H9 (cell line): ENCODE measurements around the gene ZBTB48. TPM values are rescaled to one million over a fixed set of nuclear protein-coding genes. Genes with fewer than 3 reads are reported as not detected.

Experiments
- DNase-seq: peaks from one replicate; pipeline ENCODE4 v3.0.0-alpha.2; 2017
- H2AFZ ChIP-seq: one replicate; pipeline ENCODE4 v1.6.1; 2013; ENCODE audit warnings: mild to moderate bottlenecking, low read length, control low read depth, moderate library complexity
- H2AK5ac ChIP-seq: 2 replicates; pipeline ENCODE4 v1.6.1; 2013; ENCODE audit warnings: low read length, control low read depth, mixed read lengths; ENCODE audit not compliant: insufficient read length
- H2BK120ac ChIP-seq: one replicate; pipeline ENCODE4 v1.6.1; 2013; ENCODE audit warnings: low read depth, mild to moderate bottlenecking, low read length, control low read depth, inconsistent platforms; ENCODE audit not compliant: poor library complexity, severe bottlenecking
- H2BK12ac ChIP-seq: 2 replicates; pipeline ENCODE4 v1.6.1; 2013; ENCODE audit warnings: low read length, control low read depth, mixed read lengths, low read depth; ENCODE audit not compliant: insufficient read length
- H2BK15ac ChIP-seq: 2 replicates; pipeline ENCODE4 v1.6.1; 2013; ENCODE audit warnings: low read depth, low read length, control low read depth
- H2BK20ac ChIP-seq: one replicate; pipeline ENCODE4 v1.6.1; 2013; ENCODE audit warnings: low read depth, mild to moderate bottlenecking, low read length, control low read depth, inconsistent platforms; ENCODE audit not compliant: poor library complexity, severe bottlenecking
- H2BK5ac ChIP-seq: 2 replicates; pipeline ENCODE4 v1.6.1; 2013; ENCODE audit warnings: low read length, control low read depth, mixed read lengths; ENCODE audit not compliant: insufficient read length
- H3K14ac ChIP-seq: 2 replicates; pipeline ENCODE4 v1.6.1; 2013; ENCODE audit warnings: low read length, control low read depth; ENCODE audit not compliant: insufficient read depth
- H3K18ac ChIP-seq: 2 replicates; pipeline ENCODE4 v1.6.1; 2013; ENCODE audit warnings: low read depth, mild to moderate bottlenecking, mixed read lengths, low read length, control low read depth; ENCODE audit not compliant: insufficient read length
- H3K23ac ChIP-seq: 2 replicates; pipeline ENCODE4 v1.6.1; 2013; ENCODE audit warnings: low read length, control low read depth, mixed read lengths, low read depth; ENCODE audit not compliant: insufficient read length
- H3K23me2 ChIP-seq: 2 replicates; pipeline ENCODE4 v1.6.1; 2013; ENCODE audit warnings: low read depth, mild to moderate bottlenecking, mixed read lengths, low read length, control low read depth; ENCODE audit not compliant: insufficient read length, poor library complexity, severe bottlenecking
- H3K27ac ChIP-seq: 2 replicates; pipeline ENCODE4 v1.5.1; 2013; ENCODE audit warnings: low read length, control low read depth, mixed read lengths, low read depth; ENCODE audit not compliant: insufficient read length
- H3K27me3 ChIP-seq: 2 replicates; pipeline ENCODE4 v1.6.1; 2013; ENCODE audit warnings: low read length, control low read depth, inconsistent platforms; ENCODE audit not compliant: insufficient read depth
- H3K4ac ChIP-seq: 2 replicates; pipeline ENCODE4 v1.6.1; 2013; ENCODE audit warnings: low read depth, mild to moderate bottlenecking, control low read depth, inconsistent platforms, low read length, moderate library complexity
- H3K4me1 ChIP-seq: 2 replicates; pipeline ENCODE4 v1.6.1; 2013; ENCODE audit warnings: low read length, control low read depth, inconsistent platforms; ENCODE audit not compliant: insufficient read depth
- H3K4me2 ChIP-seq: 2 replicates; pipeline ENCODE4 v1.6.1; 2013; ENCODE audit warnings: low read length, control low read depth, mixed read lengths; ENCODE audit not compliant: insufficient read length, insufficient read depth
- H3K56ac ChIP-seq: 2 replicates; pipeline ENCODE4 v1.6.1; 2013; ENCODE audit warnings: low read depth, mild to moderate bottlenecking, mixed read lengths, low read length, control low read depth; ENCODE audit not compliant: insufficient read length
- H3K79me1 ChIP-seq: 2 replicates; pipeline ENCODE4 v1.6.1; 2013; ENCODE audit warnings: low read depth, mild to moderate bottlenecking, moderate library complexity, low read length, control low read depth, inconsistent platforms; ENCODE audit not compliant: insufficient read depth, poor library complexity, severe bottlenecking
- H3K79me2 ChIP-seq: 2 replicates; pipeline ENCODE4 v1.6.1; 2013; ENCODE audit warnings: low read length, control low read depth, inconsistent platforms; ENCODE audit not compliant: insufficient read depth
- H3K9ac ChIP-seq: 2 replicates; pipeline ENCODE4 v1.6.1; 2013; ENCODE audit warnings: low read length, control low read depth, mixed read lengths; ENCODE audit not compliant: insufficient read length; ENCODE audit errors: extremely low read depth
- H3K9me3 ChIP-seq: one replicate; pipeline ENCODE4 v1.6.1; 2013; ENCODE audit warnings: low read depth, low read length, inconsistent platforms; ENCODE audit not compliant: control insufficient read depth
- H3T11ph ChIP-seq: one replicate; pipeline ENCODE4 v1.6.1; 2013; ENCODE audit warnings: mild to moderate bottlenecking, low read length, control low read depth, inconsistent platforms
- H4K20me1 ChIP-seq: one replicate; pipeline ENCODE4 v1.6.1; 2013; ENCODE audit not compliant: control insufficient read depth, insufficient read length, insufficient read depth
- H4K5ac ChIP-seq: 2 replicates; pipeline ENCODE4 v1.6.1; 2013; ENCODE audit warnings: low read depth, mild to moderate bottlenecking, mixed read lengths, low read length, control low read depth; ENCODE audit not compliant: insufficient read length
- H4K8ac ChIP-seq: replicated peaks from 2 replicates; pipeline ENCODE4 v1.6.1; 2013; ENCODE audit warnings: low read length, control low read depth, mixed read lengths, low read depth; ENCODE audit not compliant: insufficient read length
- H4K91ac ChIP-seq: 2 replicates; pipeline ENCODE4 v1.6.1; 2013; ENCODE audit warnings: low read depth, mild to moderate bottlenecking, moderate library complexity, mixed read lengths, low read length, control low read depth; ENCODE audit not compliant: insufficient read length
- H3K27ac Mint-ChIP-seq, 3 experiments: 2 replicates in 2 of 3; 3 replicates in 1 of 3; pipeline ENCODE4 v1.8.0; 2020 to 2021; ENCODE audit warnings: mixed read lengths in 3 of 3, mild to moderate bottlenecking in 1 of 3, moderate library complexity in 1 of 3
- H3K27me3 Mint-ChIP-seq: 2 replicates; pipeline ENCODE4 v1.8.0; 2021; ENCODE audit warnings: low read depth, mild to moderate bottlenecking, moderate library complexity, mixed read lengths
- H3K36me3 Mint-ChIP-seq, 3 experiments: 2 replicates in 2 of 3; 3 replicates in 1 of 3; pipeline ENCODE4 v1.8.0; 2020 to 2021; ENCODE audit warnings: low read depth in 3 of 3, mixed read lengths in 3 of 3; ENCODE audit not compliant: insufficient read depth in 1 of 3
- H3K4me1 Mint-ChIP-seq, 2 experiments: 2 replicates each; pipeline ENCODE4 v1.8.0; 2020; ENCODE audit warnings: mixed read lengths in 2 of 2
- H3K4me3 Mint-ChIP-seq, 2 experiments: 2 replicates in 1 of 2; 3 replicates in 1 of 2; pipeline ENCODE4 v1.8.0; 2020 to 2021; ENCODE audit warnings: mild to moderate bottlenecking in 2 of 2, mixed read lengths in 2 of 2, moderate library complexity in 1 of 2
- H3K9me3 Mint-ChIP-seq, 2 experiments: 2 replicates in 1 of 2; 3 replicates in 1 of 2; pipeline ENCODE4 v1.8.0; 2020; ENCODE audit warnings: mild to moderate bottlenecking in 2 of 2, mixed read lengths in 2 of 2, moderate library complexity in 1 of 2
- WGBS: extraction: QIAGEN DNeasy Blood & Tissue Kit; methylation state at CpG from one replicate; pipeline ENCODE4 v1.1.7; 2013; ENCODE audit warnings: missing lambda C conversion rate, low lambda C conversion rate, mixed read lengths; ENCODE audit not compliant: insufficient read length; ENCODE audit errors: extremely low coverage; 5-methylcytosine and 5-hydroxymethylcytosine counted together
- total RNA-seq: library from RNA; stranded (reverse); gene quantifications from 2 replicates; pipeline ENCODE4 v1.2.1, GENCODE V29; 2021
- TF ChIP-seq, protein P1 (sequence below): fragments of 200-600 bp; sonication (generic); conservative IDR thresholded peaks from 3 replicates; pipeline ENCODE4 v1.8.0; 2021; ENCODE audit warnings: antibody characterized with exemption, mild to moderate bottlenecking

Gene ZBTB48
- total RNA-seq, 1 experiment from 2014 or later = 33.2 TPM

DNA sequence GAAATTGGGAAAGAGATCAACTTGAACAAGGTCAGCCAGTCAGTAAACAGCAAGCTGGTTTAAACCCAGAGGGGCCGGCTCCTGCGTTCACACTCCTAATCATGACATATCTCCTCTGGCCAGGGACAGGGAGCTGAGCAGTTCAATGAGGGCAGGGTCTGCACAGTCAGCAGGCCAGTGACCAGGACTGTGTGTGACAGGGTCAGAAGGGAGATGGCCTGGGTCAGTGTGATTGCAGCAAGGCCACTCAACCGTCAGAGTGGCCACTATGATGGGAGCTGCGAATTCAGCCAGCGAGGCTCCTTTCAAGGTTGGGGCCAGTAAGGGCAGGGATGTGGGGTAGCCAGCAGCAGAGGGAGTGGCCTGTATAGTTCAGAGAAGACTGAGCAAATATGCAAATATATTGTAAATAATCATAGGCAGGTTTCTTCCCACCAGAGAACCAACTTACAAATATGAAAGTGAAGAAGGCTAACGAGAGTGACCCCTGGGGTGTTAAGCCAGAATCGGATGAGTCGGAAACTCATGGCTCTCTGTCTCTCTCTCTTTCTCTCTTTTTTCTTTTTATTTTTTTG, 45.5 kb upstream of the ZBTB48 start:
- Histone ChIP-seq H3K23ac (no peak overlapping the region), H2BK120ac (no peak overlapping the region), H3K14ac (no peak overlapping the region), H3K4me2 (no peak overlapping the region), H3K23me2 (no peaks in the 10 kb centered on the region), H3T11ph (no peak overlapping the region), H3K4ac (no peak overlapping the region), H3K18ac (no peak overlapping the region), H3K79me2 (no peaks in the 10 kb centered on the region), H3K4me1 (no peaks in the 10 kb centered on the region), H3K9ac (peak overlapping the region; percentile 42), H4K20me1 (no peaks in the 10 kb centered on the region), H4K91ac (no peak overlapping the region), H3K56ac (no peak overlapping the region), H2BK12ac (no peak overlapping the region), H3K27me3 (no peaks in the 10 kb centered on the region), H4K5ac (no peak overlapping the region), H2AK5ac (no peak overlapping the region), H3K27ac (no peak overlapping the region), H2BK20ac (no peak overlapping the region), H2BK5ac (no peak overlapping the region), H2BK15ac (no peak overlapping the region), H2AFZ (no peak overlapping the region), H3K9me3 (no peaks in the 10 kb centered on the region), H3K79me1 (no peaks in the 10 kb centered on the region), H4K8ac (no peak overlapping the region)
- DNase-seq = no peak
- Mint-ChIP-seq H3K36me3 (peaks cover 26 to 67% (median 57%) of the 10 kb centered on the region in 3 experiments; a peak in 6 of 7 replicates), H3K9me3 (no peaks in the 10 kb centered on the region), H3K27me3 (no peaks in the 10 kb centered on the region), H3K4me3 (no peak overlapping the region), H3K27ac (peak overlapping the region in 2 of 3 experiments; percentile 61 to 71; a peak in 2 of 7 replicates), H3K4me1 (peaks cover 0 to 3% of the 10 kb centered on the region in 2 experiments; a peak in 1 of 4 replicates)
- WGBS = no CpG with 5 or more reads among the region's 8 CpGs
- TF ChIP-seq, protein P1, sequence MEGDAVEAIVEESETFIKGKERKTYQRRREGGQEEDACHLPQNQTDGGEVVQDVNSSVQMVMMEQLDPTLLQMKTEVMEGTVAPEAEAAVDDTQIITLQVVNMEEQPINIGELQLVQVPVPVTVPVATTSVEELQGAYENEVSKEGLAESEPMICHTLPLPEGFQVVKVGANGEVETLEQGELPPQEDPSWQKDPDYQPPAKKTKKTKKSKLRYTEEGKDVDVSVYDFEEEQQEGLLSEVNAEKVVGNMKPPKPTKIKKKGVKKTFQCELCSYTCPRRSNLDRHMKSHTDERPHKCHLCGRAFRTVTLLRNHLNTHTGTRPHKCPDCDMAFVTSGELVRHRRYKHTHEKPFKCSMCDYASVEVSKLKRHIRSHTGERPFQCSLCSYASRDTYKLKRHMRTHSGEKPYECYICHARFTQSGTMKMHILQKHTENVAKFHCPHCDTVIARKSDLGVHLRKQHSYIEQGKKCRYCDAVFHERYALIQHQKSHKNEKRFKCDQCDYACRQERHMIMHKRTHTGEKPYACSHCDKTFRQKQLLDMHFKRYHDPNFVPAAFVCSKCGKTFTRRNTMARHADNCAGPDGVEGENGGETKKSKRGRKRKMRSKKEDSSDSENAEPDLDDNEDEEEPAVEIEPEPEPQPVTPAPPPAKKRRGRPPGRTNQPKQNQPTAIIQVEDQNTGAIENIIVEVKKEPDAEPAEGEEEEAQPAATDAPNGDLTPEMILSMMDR = no peak
